ENCODE results near the gene TRNAU1AP.

- TF ChIP-seq EZH2 (IDR thresholded peaks at IDR 0.05) (no peak), FOXP2 (optimal IDR thresholded peaks at IDR 0.05; ENCODE audit: control extremely low read depth, extremely low read length, insufficient read depth) (no peak), POLR2AphosphoS5 (IDR thresholded peaks at IDR 0.05; ENCODE audit: borderline replicate concordance, low read depth, low read length) (no peak; the same call in 1 of the 2 replicates)
Observed at GRCh38 chr1:28507247-28507645, 45.6 kb upstream of the TRNAU1AP start.

Data from SK-N-MC (cell line).